Parathyroid adenoma (tissue), 2 donors: ENCODE results near the gene RUFY2.

Experiments
- H2AFZ ChIP-seq: fragments of 300-600 bp; sonication (generic); one replicate; pipeline ENCODE4 v1.7.0; 2017; ENCODE audit warnings: antibody characterized with exemption, mild to moderate bottlenecking
- H3K27ac ChIP-seq: fragments of 300-600 bp; sonication (generic); one replicate; pipeline ENCODE4 v1.7.0; 2017
- H3K27me3 ChIP-seq: fragments of 300-600 bp; sonication (generic); one replicate; pipeline ENCODE4 v1.7.0; 2017; ENCODE audit warnings: low read length; ENCODE audit not compliant: control insufficient read depth, insufficient read depth
- H3K36me3 ChIP-seq: fragments of 300-600 bp; sonication (generic); one replicate; pipeline ENCODE4 v1.7.0; 2017; ENCODE audit warnings: low read length; ENCODE audit not compliant: control insufficient read depth, insufficient read depth
- H3K4me1 ChIP-seq: fragments of 300-600 bp; sonication (generic); one replicate; pipeline ENCODE4 v1.7.0; 2017; ENCODE audit warnings: control low read depth
- H3K4me2 ChIP-seq: fragments of 300-600 bp; sonication (generic); one replicate; pipeline ENCODE4 v1.7.0; 2017; ENCODE audit warnings: low read length
- H3K4me3 ChIP-seq: fragments of 300-600 bp; sonication (generic); one replicate; pipeline ENCODE4 v1.7.0; 2017; ENCODE audit warnings: low read depth, low read length
- H3K79me2 ChIP-seq: fragments of 300-600 bp; sonication (generic); one replicate; pipeline ENCODE4 v1.7.0; 2017; ENCODE audit warnings: control low read depth
- H3K9ac ChIP-seq: fragments of 300-600 bp; sonication (generic); one replicate; pipeline ENCODE4 v1.7.0; 2017; ENCODE audit warnings: mild to moderate bottlenecking
- H3K9me3 ChIP-seq: fragments of 300-600 bp; sonication (generic); one replicate; pipeline ENCODE4 v1.7.0; 2017; ENCODE audit warnings: low read length; ENCODE audit not compliant: control insufficient read depth
- TF ChIP-seq, protein P1 (sequence below): fragments of 300-600 bp; sonication (generic); IDR thresholded peaks from one replicate; pipeline ENCODE4 v1.7.0; 2017; ENCODE audit warnings: antibody characterized with exemption, mild to moderate bottlenecking
- donor health status: primary hyperparathyroidism.

The RUFY2 gene

DNA sequence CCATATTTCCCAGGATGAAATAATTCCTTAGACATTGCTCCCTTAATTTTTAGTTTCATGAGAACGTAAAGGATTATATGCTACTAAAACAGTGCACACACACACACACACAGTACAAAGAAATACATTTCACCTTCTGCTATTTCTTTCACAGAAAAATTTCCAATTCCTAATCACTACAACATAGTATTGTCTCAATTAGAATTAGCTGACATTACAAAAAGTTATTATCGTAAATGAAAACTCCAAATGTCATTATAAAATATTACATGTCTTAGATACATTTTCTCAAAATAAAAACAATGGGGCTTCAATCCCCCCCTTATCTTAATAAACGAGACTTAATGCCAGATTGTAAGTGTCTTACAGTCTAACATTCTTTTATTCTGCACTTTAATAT is 12.3 kb upstream of the RUFY2 start:
- Histone ChIP-seq H3K4me2 (no peak overlapping the region), H3K9ac (no peak overlapping the region), H3K36me3 (no peaks in the 10 kb centered on the region), H2AFZ (no peak overlapping the region), H3K79me2 (no peaks in the 10 kb centered on the region), H3K27ac (no peak overlapping the region), H3K4me3 (no peak overlapping the region), H3K27me3 (no peaks in the 10 kb centered on the region), H3K9me3 (no peaks in the 10 kb centered on the region), H3K4me1 (no peaks in the 10 kb centered on the region)
- TF ChIP-seq, protein P1, sequence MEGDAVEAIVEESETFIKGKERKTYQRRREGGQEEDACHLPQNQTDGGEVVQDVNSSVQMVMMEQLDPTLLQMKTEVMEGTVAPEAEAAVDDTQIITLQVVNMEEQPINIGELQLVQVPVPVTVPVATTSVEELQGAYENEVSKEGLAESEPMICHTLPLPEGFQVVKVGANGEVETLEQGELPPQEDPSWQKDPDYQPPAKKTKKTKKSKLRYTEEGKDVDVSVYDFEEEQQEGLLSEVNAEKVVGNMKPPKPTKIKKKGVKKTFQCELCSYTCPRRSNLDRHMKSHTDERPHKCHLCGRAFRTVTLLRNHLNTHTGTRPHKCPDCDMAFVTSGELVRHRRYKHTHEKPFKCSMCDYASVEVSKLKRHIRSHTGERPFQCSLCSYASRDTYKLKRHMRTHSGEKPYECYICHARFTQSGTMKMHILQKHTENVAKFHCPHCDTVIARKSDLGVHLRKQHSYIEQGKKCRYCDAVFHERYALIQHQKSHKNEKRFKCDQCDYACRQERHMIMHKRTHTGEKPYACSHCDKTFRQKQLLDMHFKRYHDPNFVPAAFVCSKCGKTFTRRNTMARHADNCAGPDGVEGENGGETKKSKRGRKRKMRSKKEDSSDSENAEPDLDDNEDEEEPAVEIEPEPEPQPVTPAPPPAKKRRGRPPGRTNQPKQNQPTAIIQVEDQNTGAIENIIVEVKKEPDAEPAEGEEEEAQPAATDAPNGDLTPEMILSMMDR = no peak

DNA sequence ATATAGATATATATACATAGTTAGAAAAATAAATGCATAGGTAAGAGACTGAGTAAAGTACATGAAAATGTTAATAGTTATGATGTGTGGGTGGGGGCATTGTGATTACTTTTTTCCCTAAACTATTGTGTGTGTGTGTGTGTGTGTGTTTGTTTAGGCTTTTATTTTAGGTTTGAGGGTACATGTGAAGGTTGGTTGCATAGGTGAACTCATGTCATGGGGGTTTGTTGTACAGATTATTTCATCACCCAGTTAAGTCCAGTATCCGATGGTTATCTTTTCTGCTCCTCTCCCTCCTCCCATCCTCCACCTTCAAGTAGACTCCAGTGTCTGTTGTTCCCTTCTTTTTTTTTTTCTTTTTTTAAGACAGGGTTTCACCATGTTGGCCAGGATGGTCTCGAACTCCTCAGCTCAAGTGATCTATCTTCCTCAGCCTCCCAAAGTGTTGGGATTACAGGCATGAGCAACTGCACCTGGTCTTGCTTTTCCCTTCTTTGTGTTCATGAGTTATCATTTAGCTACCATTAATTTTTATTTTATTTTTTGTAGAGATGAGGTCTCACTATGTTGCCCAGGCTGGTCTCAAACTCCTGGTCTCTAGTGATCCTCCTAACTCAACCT is 1.9 kb upstream of the RUFY2 start:
- peaks cover 18% of the 10 kb centered on the region for H3K79me2 ChIP-seq
- H3K27ac ChIP-seq = no peak overlapping the region
- no peaks in the 10 kb centered on the region for H3K27me3 ChIP-seq
- no peak overlapping the region for H3K4me3 ChIP-seq
- no peaks in the 10 kb centered on the region for H3K9me3 ChIP-seq
- H3K4me1 ChIP-seq = peaks cover 6% of the 10 kb centered on the region
- H3K4me2 ChIP-seq = no peak overlapping the region
- no peaks in the 10 kb centered on the region for H3K36me3 ChIP-seq
- H3K9ac ChIP-seq = no peak overlapping the region
- no peak overlapping the region for H2AFZ ChIP-seq
- TF ChIP-seq, protein P1 = no peak

DNA sequence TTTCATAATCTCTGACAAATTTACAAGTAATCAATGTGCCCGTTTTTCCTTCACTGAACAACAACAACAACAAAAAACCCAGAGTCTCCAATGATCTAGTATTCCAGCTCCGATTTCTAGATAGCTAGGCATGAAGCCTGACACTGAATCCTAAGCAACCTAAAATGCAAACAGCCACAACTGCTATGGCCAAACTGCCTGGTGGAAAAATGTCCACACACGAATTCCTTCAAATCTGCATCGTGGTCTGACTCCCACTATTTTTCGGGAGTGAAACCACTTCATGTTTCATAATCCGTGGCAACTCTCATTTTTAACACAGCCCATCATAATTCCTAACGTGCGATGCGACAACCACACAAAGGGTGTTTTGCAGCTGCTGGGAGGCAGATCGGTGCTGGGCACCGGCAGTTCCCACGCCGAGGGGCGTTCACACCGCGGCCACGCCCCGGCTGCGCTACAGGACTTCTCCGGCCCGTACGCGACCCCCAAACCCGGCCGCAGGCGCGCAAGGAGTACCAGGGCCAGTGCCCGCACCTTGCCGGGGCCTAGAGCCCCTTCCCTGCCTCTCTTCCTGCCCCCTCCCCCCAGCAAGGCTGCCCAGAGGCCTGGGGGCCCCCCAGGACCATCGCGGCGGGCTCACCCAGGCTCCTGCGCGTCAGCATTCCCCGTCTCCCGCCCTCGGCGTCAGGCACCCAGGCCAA is 814 bp downstream of the RUFY2 start:
- peak overlapping the region; percentile 97 for H3K9ac ChIP-seq
- TF ChIP-seq, protein P1 = no peak
- no peaks in the 10 kb centered on the region for H3K36me3 ChIP-seq
- H2AFZ ChIP-seq = peak overlapping the region; percentile 97
- H3K4me1 ChIP-seq = peaks cover 6% of the 10 kb centered on the region
- H3K4me2 ChIP-seq = peak overlapping the region; percentile 72
- no peaks in the 10 kb centered on the region for H3K9me3 ChIP-seq
- H3K4me3 ChIP-seq = peak overlapping the region; percentile 96
- H3K27me3 ChIP-seq = no peaks in the 10 kb centered on the region
- peak overlapping the region; percentile 93 for H3K27ac ChIP-seq
- peaks cover 23% of the 10 kb centered on the region for H3K79me2 ChIP-seq

DNA sequence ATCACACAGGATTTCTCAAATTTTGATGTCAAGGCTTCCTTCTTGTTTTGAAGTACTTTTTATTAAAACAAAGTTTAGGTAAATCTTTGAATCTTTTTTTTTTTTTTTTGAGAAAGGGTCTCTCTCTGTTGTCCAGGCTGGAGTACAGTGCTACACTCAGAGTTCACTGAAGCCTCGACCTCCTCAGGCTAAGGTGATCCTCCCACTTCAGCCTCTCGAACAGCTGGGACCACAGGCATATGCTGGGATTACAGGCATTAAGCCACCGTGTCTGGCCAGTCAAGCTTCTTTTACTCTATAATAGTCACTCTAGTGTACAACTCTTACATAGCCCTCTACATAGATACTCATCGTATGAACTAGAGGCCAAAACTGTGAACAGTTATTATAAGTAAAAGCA is 3.4 kb downstream of the RUFY2 start:
- Histone ChIP-seq H3K4me1 (peaks cover 6% of the 10 kb centered on the region), H3K9me3 (no peaks in the 10 kb centered on the region), H2AFZ (no peak overlapping the region), H3K27ac (no peak overlapping the region), H3K27me3 (no peaks in the 10 kb centered on the region), H3K36me3 (no peaks in the 10 kb centered on the region), H3K9ac (no peak overlapping the region), H3K4me2 (no peak overlapping the region), H3K79me2 (peaks cover 28% of the 10 kb centered on the region), H3K4me3 (no peak overlapping the region)
- TF ChIP-seq, protein P1 = no peak

DNA sequence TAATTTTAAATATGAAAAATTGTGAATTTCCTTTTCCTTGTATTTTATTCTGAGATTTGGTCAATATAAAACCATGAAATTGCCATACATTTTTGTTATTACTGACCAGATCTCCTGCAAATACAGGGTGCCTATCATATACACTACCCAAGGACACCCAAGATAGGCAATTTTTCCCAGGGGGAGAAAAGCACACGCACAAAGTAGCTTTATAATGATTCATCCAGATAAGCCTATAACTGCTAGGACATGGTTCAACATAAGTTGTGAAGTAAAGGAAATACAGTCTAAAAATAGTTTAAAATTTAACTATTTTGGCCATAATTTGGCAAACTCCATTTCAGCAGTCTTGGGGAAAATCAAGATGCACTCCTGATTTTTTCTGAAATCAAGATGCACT is 4.8 kb downstream of the RUFY2 start:
- Histone ChIP-seq H2AFZ (no peak overlapping the region), H3K4me1 (peaks cover 6% of the 10 kb centered on the region), H3K27me3 (no peaks in the 10 kb centered on the region), H3K4me3 (no peak overlapping the region), H3K36me3 (no peaks in the 10 kb centered on the region), H3K9me3 (no peaks in the 10 kb centered on the region), H3K9ac (no peak overlapping the region), H3K79me2 (peaks cover 28% of the 10 kb centered on the region), H3K27ac (no peak overlapping the region), H3K4me2 (no peak overlapping the region)
- TF ChIP-seq, protein P1 = no peak
